ENCODE results near the gene ZNF396.
A peak's percentile ranks its signal among the peaks of the same experiment; 100 is the strongest.

ZNF396 gene

GRCh38 chr18:35383136-35383535 is 6.0 kb upstream of the ZNF396 start:
- no peak for DNase-seq (ENCODE audit: low spot score)

GRCh38 chr18:35379421-35379820 is 2.3 kb upstream of the ZNF396 start:
- no peak for DNase-seq (ENCODE audit: low spot score)

GRCh38 chr18:35378574-35378896 is 1.4 kb upstream of the ZNF396 start:
- DNase-seq (ENCODE audit: low spot score) = no peak

GRCh38 chr18:35377875-35378573 is 887 bp upstream of the ZNF396 start:
- peak; percentile 36 for DNase-seq (ENCODE audit: low spot score)

GRCh38 chr18:35376393-35376741 is 770 bp downstream of the ZNF396 start:
- no peak for DNase-seq (ENCODE audit: low spot score)

GRCh38 chr18:35374708-35375107 is 2.4 kb downstream of the ZNF396 start:
- no peak for DNase-seq (ENCODE audit: low spot score)

GRCh38 chr18:35371412-35372195 is 5.5 kb downstream of the ZNF396 start:
- peak; percentile 79 for DNase-seq (ENCODE audit: low spot score)

- DNase-seq (ENCODE audit: low spot score) = no peak
These were observed 8.0 kb downstream of the ZNF396 start for GRCh38 chr18:35369126-35369525.

- DNase-seq (ENCODE audit: low spot score) = no peak
These were observed 8.5 kb downstream of the ZNF396 start for GRCh38 chr18:35368595-35368994.

GRCh38 chr18:35362531-35362930 is 14.6 kb downstream of the ZNF396 start:
- DNase-seq (ENCODE audit: low spot score) = no peak

- DNase-seq (ENCODE audit: low spot score) = no peak
These were observed 15.4 kb downstream of the ZNF396 start for GRCh38 chr18:35361570-35362321.

GRCh38 chr18:35355140-35355618 is 22.0 kb downstream of the ZNF396 start:
- DNase-seq (ENCODE audit: low spot score) = peak; percentile 84

- DNase-seq (ENCODE audit: low spot score) = no peak
These were observed 24.4 kb downstream of the ZNF396 start for GRCh38 chr18:35352778-35353177.

- DNase-seq (ENCODE audit: low spot score) = no peak
These were observed 24.9 kb downstream of the ZNF396 start for GRCh38 chr18:35352283-35352682.

GRCh38 chr18:35348001-35348400 is 29.1 kb downstream of the ZNF396 start:
- no peak for DNase-seq (ENCODE audit: low spot score)

- DNase-seq (ENCODE audit: low spot score) = no peak
These were observed 31.2 kb downstream of the ZNF396 start for GRCh38 chr18:35345950-35346349.

- no peak for DNase-seq (ENCODE audit: low spot score)
These were observed 31.6 kb downstream of the ZNF396 start for GRCh38 chr18:35345460-35345921.

- DNase-seq (ENCODE audit: low spot score) = no peak
These were observed 32.2 kb downstream of the ZNF396 start for GRCh38 chr18:35344736-35345459.

GRCh38 chr18:35343936-35344735 is 33.0 kb downstream of the ZNF396 start, which contains the start of gene ZNF24:
ZNF24 (minus strand) TSS chr18:35344420; CDS start chr18:35340650, 3,770 bp downstream.
- DNase-seq (ENCODE audit: low spot score) = peak; percentile 95

GRCh38 chr18:35343488-35343935 is 33.6 kb downstream of the ZNF396 start:
- DNase-seq (ENCODE audit: low spot score) = no peak

- no peak for DNase-seq (ENCODE audit: low spot score)
These were observed 39.9 kb downstream of the ZNF396 start for GRCh38 chr18:35337286-35337685.
